Measurements from ENCODE around the gene TMEM170A. TPM values are rescaled to one million over a fixed set of nuclear protein-coding genes. Genes with fewer than 3 reads are reported as not detected.

TMEM170A gene
- polyA plus RNA-seq, 1 donor from 2014 or later: 51.5 TPM

- H3K4me3 Mint-ChIP-seq: no peak overlapping the region
Measured at GRCh38 chr16:75413951-75414350, 50.5 kb downstream of the TMEM170A start.

DNA sequence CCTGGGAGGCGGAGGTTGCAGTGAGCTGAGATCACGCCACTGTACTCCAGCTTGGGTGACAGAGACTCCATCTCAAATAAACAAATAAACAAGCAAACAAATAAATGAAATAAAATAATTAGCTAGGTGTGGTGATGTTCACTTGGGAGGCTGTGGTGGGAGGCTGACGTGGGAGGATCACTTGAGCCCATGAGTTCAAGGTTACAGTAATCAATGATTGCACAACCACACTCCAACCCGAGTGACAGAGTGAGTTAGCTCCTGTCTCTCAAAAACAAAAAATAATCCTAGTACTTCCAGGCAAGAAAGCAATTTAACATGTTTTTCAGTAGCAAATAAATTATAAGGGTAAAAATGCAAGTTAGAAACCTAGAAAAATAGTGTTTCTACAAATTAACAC, 57.5 kb downstream of the TMEM170A start:
- Mint-ChIP-seq H3K9me3 (no peaks in the 10 kb centered on the region), H3K4me1 (no peaks in the 10 kb centered on the region), H3K27me3 (no peaks in the 10 kb centered on the region), H3K4me3 (no peak overlapping the region), H3K36me3 (peaks cover 3% of the 10 kb centered on the region), H3K27ac (no peak overlapping the region)

More at GRCh38 chr16:75413951-75414350, 50.5 kb downstream of the TMEM170A start:
- peaks cover 4 to 12% (median 5%) of the 10 kb centered on the region in 3 donors for H3K4me1 Mint-ChIP-seq
- H3K36me3 Mint-ChIP-seq: peaks cover 2% of the 10 kb centered on the region
- no peaks in the 10 kb centered on the region for H3K27me3 Mint-ChIP-seq
- no peaks in the 10 kb centered on the region for H3K9me3 Mint-ChIP-seq
- H3K27ac Mint-ChIP-seq: no peak overlapping the region

DNA sequence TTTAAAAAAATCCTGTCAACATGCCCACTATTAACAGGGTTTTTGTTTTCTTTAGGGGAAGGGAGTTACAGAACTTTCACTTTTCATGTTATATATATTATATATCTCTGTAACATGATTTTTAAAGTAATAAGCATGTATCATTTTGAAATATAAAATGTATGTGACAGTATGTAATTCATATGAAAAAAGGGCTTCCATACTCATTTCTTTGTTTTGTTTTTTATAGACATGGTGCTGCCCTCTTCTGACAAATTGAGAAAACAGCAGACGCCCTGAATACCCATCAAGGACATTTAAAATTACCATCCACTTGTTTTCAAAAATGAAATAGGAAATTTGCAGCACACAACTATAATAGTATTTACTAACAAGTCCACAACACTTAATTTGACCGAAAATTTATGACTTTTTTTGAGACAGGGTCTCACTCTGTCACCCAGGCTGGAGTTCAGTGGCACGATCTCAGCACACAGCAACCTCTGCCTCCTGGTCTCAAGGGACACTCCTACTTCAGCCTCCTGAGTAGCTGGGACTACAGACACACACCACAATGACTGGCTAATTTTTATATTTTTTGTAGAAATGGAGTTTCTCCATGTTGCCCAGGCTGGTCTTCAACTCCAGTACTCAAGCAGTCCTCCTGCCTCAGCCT, 61.5 kb downstream of the TMEM170A start:
- Mint-ChIP-seq H3K9me3 (no peaks in the 10 kb centered on the region), H3K27ac (no peak overlapping the region), H3K4me1 (no peaks in the 10 kb centered on the region), H3K36me3 (peaks cover 1% of the 10 kb centered on the region), H3K27me3 (no peaks in the 10 kb centered on the region), H3K4me3 (no peak overlapping the region)

GRCh38 chr16:75402159-75402820, 62.2 kb downstream of the TMEM170A start:
- Mint-ChIP-seq H3K4me1 (no peaks in the 10 kb centered on the region), H3K9me3 (no peaks in the 10 kb centered on the region), H3K36me3 (peaks cover 1% of the 10 kb centered on the region), H3K4me3 (no peak overlapping the region), H3K27me3 (no peaks in the 10 kb centered on the region), H3K27ac (no peak overlapping the region)

- Mint-ChIP-seq H3K27me3 (no peaks in the 10 kb centered on the region), H3K36me3 (peaks cover 1% of the 10 kb centered on the region), H3K27ac (no peak overlapping the region), H3K9me3 (no peaks in the 10 kb centered on the region), H3K4me1 (no peaks in the 10 kb centered on the region), H3K4me3 (no peak overlapping the region)
Measured at GRCh38 chr16:75401691-75402090, 62.8 kb downstream of the TMEM170A start.

GRCh38 chr16:75398333-75398732, 66.2 kb downstream of the TMEM170A start:
- Mint-ChIP-seq H3K9me3 (no peaks in the 10 kb centered on the region), H3K36me3 (peaks cover 10% of the 10 kb centered on the region), H3K27me3 (no peaks in the 10 kb centered on the region), H3K4me1 (no peaks in the 10 kb centered on the region), H3K4me3 (no peak overlapping the region), H3K27ac (no peak overlapping the region)

GRCh38 chr16:75394941-75395340, 69.5 kb downstream of the TMEM170A start:
- H3K4me3 Mint-ChIP-seq: no peak overlapping the region
- H3K27ac Mint-ChIP-seq: no peak overlapping the region
- peaks cover 9% of the 10 kb centered on the region for H3K36me3 Mint-ChIP-seq
- H3K4me1 Mint-ChIP-seq: no peaks in the 10 kb centered on the region
- no peaks in the 10 kb centered on the region for H3K9me3 Mint-ChIP-seq
- no peaks in the 10 kb centered on the region for H3K27me3 Mint-ChIP-seq

Other genes starting within 250 kb of the TMEM170A start
- gene CTRB1, start 245.7 kb downstream of the TMEM170A start, polyA plus RNA-seq: not detected
- gene BCAR1, start 213.1 kb downstream of the TMEM170A start, polyA plus RNA-seq: not detected
- gene CFDP1, start 31.2 kb downstream of the TMEM170A start, polyA plus RNA-seq: 31.5 TPM
- gene CHST6, start 30.8 kb upstream of the TMEM170A start, polyA plus RNA-seq: 0.13 TPM
- not detected for gene CHST5, start 71.4 kb upstream of the TMEM170A start, polyA plus RNA-seq
- 5.8 TPM for gene TMEM231, start 91.6 kb upstream of the TMEM170A start, polyA plus RNA-seq
- 307 TPM for gene GABARAPL2, start 101.7 kb upstream of the TMEM170A start, polyA plus RNA-seq
- gene ADAT1, start 158.6 kb upstream of the TMEM170A start, polyA plus RNA-seq: 39.3 TPM
- 184 TPM for gene KARS1, start 183.0 kb upstream of the TMEM170A start, polyA plus RNA-seq
- gene TERF2IP, start 183.1 kb upstream of the TMEM170A start, polyA plus RNA-seq: 128 TPM
- 0.18 TPM for gene CPHXL2, start 212.3 kb upstream of the TMEM170A start, polyA plus RNA-seq
- gene DUXB, start 236.8 kb upstream of the TMEM170A start, polyA plus RNA-seq: not detected